Choroid plexus epithelial cell (primary cell): ENCODE measurements around the gene PLCH1.

Experiments used
- DNase-seq: peaks from one replicate; pipeline ENCODE4 v3.0.0-alpha.2; 2010; ENCODE audit warnings: low read depth
- H3K4me3 ChIP-seq: 2 replicates; pipeline ENCODE4 v1.5.1; 2011; ENCODE audit warnings: low read depth, mild to moderate bottlenecking, control low read depth, low read length, moderate library complexity
- CTCF ChIP-seq: conservative IDR thresholded peaks from 2 replicates; pipeline ENCODE4 v1.5.1; 2011; ENCODE audit warnings: low read depth, mild to moderate bottlenecking, control low read depth, inconsistent platforms, low read length, moderate library complexity

The PLCH1 gene

GRCh38 chr3:155673421-155673820 lies 71.5 kb downstream of the PLCH1 start:
- no peak for TF ChIP-seq CTCF
- no peak for DNase-seq
- no peak overlapping the region for H3K4me3 ChIP-seq

GRCh38 chr3:155670335-155670734 lies 74.5 kb downstream of the PLCH1 start:
- TF ChIP-seq CTCF = no peak
- DNase-seq = no peak
- H3K4me3 ChIP-seq = no peak overlapping the region

GRCh38 chr3:155667988-155668387 lies 76.9 kb downstream of the PLCH1 start:
- no peak overlapping the region for H3K4me3 ChIP-seq
- DNase-seq = no peak
- no peak for TF ChIP-seq CTCF

- TF ChIP-seq CTCF = no peak
- no peak overlapping the region for H3K4me3 ChIP-seq
- DNase-seq = peak; percentile 94
Measured at GRCh38 chr3:155664925-155665695, 79.8 kb downstream of the PLCH1 start.

- no peak for TF ChIP-seq CTCF
- no peak for DNase-seq
- H3K4me3 ChIP-seq = no peak overlapping the region
Measured at GRCh38 chr3:155663467-155664212, 81.2 kb downstream of the PLCH1 start.

- DNase-seq = no peak
- no peak for TF ChIP-seq CTCF
- H3K4me3 ChIP-seq = no peak overlapping the region
Measured at GRCh38 chr3:155661760-155662159, 83.1 kb downstream of the PLCH1 start.

DNA sequence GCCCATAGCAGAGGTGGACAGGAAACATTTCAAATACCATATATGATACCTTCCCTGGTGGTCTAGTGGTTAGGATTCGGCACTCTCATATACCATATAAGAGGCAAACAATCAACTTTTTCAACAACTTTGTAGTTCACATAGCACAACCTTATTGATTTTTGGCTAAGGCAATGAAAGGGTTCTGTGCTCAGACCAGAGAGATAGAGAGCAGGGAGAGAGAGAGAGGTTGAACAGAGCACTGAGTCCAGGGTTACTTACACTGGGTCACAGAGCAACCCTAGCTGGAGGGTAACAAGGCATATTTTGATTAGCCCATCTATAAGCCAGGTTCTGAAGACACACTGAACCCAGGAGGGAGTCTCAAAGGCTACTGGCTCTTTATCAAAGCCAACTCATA lies 83.8 kb downstream of the PLCH1 start:
- no peak for DNase-seq
- TF ChIP-seq CTCF = no peak
- no peak overlapping the region for H3K4me3 ChIP-seq
